HepG2 (cell line): ENCODE data around the gene IL22. TPM values are rescaled to one million over a fixed set of nuclear protein-coding genes. Genes with fewer than 3 reads are reported as not detected.

Source experiments
- ATF1 ChIP-seq: IDR thresholded peaks from 2 replicates; pipeline ENCODE4 v1.6.1; 2016; ENCODE audit warnings: mild to moderate bottlenecking, control low read depth
- BRCA1 ChIP-seq: sonication (generic); formaldehyde crosslinking; IDR thresholded peaks from 2 replicates; pipeline ENCODE4 v1.4.0; 2020; ENCODE audit warnings: missing genetic modification reagents
- FOXJ3 ChIP-seq: sonication (generic); formaldehyde crosslinking; IDR thresholded peaks from 2 replicates; pipeline ENCODE4 v1.4.0; 2020; ENCODE audit warnings: missing genetic modification reagents, mild to moderate bottlenecking, borderline replicate concordance
- GPN1 ChIP-seq: sonication (generic); formaldehyde crosslinking; IDR thresholded peaks from 2 replicates; pipeline ENCODE4 v1.5.1; 2020; ENCODE audit warnings: missing genetic modification reagents, borderline replicate concordance
- KLF16 ChIP-seq, 2 experiments: sonication (generic) in 1 of 2; formaldehyde crosslinking in 1 of 2; IDR thresholded peaks; 2 replicates each; pipeline versions ENCODE4 v1.6.1 to v1.8.0; 2016 to 2023; ENCODE audit warnings: missing genetic modification reagents in 2 of 2, missing compliant biosample characterization in 1 of 2
- MIER2 ChIP-seq: IDR thresholded peaks from 2 replicates; pipeline ENCODE4 v1.6.1; 2016; ENCODE audit warnings: missing biosample characterization, missing genetic modification reagents
- NAIF1 ChIP-seq: sonication (generic); formaldehyde crosslinking; IDR thresholded peaks from 2 replicates; pipeline ENCODE4 v1.5.0; 2020; ENCODE audit warnings: mild to moderate bottlenecking, missing genetic modification reagents, borderline replicate concordance
- NCOA2 ChIP-seq: sonication (generic); formaldehyde crosslinking; IDR thresholded peaks from 2 replicates; pipeline ENCODE4 v1.8.0; 2022; ENCODE audit warnings: inconsistent platforms
- polyA plus RNA-seq, 8 experiments: library from polyadenylated mRNA; depleted of rRNA in 3 of 8; stranded (reverse) in 7 of 8; unstranded in 1 of 8; fragments of >200 nt; fragmentation: Illumina TruSeq in 4 of 8; extraction: Trizol in 4 of 8; gene quantifications; 2 replicates each; pipeline versions ENCODE4 v1.2.1 to v1.2.3, GENCODE V29; 2011 to 2016; ENCODE audit warnings: low read depth in 4 of 8, missing spikeins in 1 of 8, mixed read lengths in 1 of 8; ENCODE audit not compliant: insufficient read depth in 1 of 8
- total RNA-seq, 5 experiments: library from RNA; depleted of rRNA; stranded (reverse); fragments of >200 nt; fragmentation: Illumina TruSeq; extraction: Trizol; gene quantifications; 2 replicates each; pipeline ENCODE4 v1.2.3, GENCODE V29; 2016; ENCODE audit warnings: low read depth in 1 of 5
- TF ChIP-seq, protein P1 (sequence below): sonication (generic); formaldehyde crosslinking; IDR thresholded peaks from 2 replicates; pipeline ENCODE4 v1.8.0; 2022; ENCODE audit warnings: mild to moderate bottlenecking, missing genetic modification reagents, borderline replicate concordance
- TF ChIP-seq, protein P2 (sequence below): sonication (generic); formaldehyde crosslinking; IDR thresholded peaks from 2 replicates; pipeline ENCODE4 v1.5.0; 2020; ENCODE audit warnings: mild to moderate bottlenecking, missing genetic modification reagents

IL22 gene
- total and polyA plus RNA-seq, 2 of the 13 experiments (the other 11 are each of a cell fraction or from before 2014, with no cell fraction given): not detected

DNA sequence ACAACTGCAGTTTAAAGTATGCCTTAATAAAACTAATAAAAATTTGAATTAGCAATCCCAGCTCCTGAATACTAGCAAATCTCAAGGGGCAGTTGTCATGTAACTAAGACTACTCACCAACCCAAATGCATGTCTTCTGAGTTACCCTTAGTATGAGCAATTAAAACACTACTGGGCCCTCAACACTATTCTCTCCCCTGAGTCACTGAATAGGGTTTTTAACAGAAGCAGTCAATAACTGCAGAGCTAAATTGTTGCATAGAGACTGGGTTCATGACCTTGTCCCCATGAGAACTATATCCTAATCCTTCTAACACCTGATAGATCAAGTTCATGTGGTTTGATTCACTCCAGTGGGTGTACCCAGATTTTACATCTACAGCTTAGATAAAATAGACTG, 39.9 kb upstream of the IL22 start (continued):
- TF ChIP-seq FOXJ3 (CRISPR knock-in tag) (no peak), NCOA2 (CRISPR knock-in tag) (no peak), BRCA1 (no peak), ATF1 (CRISPR knock-in tag) (no peak), KLF16 (CRISPR knock-in tag; IDR thresholded peaks at IDR 0.05) (no peak), GPN1 (CRISPR knock-in tag) (no peak), MIER2 (CRISPR knock-in tag) (no peak), NAIF1 (CRISPR knock-in tag) (no peak)
- TF ChIP-seq, protein P1, sequence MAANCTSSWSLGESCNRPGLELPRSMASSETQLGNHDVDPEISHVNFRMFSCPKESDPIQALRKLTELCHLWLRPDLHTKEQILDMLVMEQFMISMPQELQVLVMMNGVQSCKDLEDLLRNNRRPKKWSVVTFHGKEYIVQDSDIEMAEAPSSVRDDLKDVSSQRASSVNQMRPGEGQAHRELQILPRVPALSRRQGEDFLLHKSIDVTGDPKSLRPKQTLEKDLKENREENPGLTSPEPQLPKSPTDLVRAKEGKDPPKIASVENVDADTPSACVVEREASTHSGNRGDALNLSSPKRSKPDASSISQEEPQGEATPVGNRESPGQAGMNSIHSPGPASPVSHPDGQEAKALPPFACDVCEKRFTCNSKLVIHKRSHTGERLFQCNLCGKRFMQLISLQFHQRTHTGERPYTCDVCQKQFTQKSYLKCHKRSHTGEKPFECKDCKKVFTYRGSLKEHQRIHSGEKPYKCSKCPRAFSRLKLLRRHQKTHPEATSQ (CRISPR knock-in tag): no peak
- TF ChIP-seq, protein P2, sequence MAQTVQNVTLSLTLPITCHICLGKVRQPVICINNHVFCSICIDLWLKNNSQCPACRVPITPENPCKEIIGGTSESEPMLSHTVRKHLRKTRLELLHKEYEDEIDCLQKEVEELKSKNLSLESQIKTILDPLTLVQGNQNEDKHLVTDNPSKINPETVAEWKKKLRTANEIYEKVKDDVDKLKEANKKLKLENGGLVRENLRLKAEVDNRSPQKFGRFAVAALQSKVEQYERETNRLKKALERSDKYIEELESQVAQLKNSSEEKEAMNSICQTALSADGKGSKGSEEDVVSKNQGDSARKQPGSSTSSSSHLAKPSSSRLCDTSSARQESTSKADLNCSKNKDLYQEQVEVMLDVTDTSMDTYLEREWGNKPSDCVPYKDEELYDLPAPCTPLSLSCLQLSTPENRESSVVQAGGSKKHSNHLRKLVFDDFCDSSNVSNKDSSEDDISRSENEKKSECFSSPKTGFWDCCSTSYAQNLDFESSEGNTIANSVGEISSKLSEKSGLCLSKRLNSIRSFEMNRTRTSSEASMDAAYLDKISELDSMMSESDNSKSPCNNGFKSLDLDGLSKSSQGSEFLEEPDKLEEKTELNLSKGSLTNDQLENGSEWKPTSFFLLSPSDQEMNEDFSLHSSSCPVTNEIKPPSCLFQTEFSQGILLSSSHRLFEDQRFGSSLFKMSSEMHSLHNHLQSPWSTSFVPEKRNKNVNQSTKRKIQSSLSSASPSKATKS (CRISPR knock-in tag): no peak
